HEK293 (cell line): ENCODE data around the gene TXLNA.

Experiments
- EGR2 ChIP-seq: fragments of 450-650 bp; formaldehyde crosslinking; IDR thresholded peaks from 2 replicates; pipeline ENCODE4 v1.5.1; 2016; ENCODE audit warnings: low read depth, missing biosample characterization, missing genetic modification characterization
- GLIS1 ChIP-seq: fragments of 450-650 bp; formaldehyde crosslinking; IDR thresholded peaks from 2 replicates; pipeline ENCODE4 v1.5.1; 2016; ENCODE audit warnings: missing biosample characterization, missing genetic modification characterization
- KLF16 ChIP-seq: fragments of 450-650 bp; formaldehyde crosslinking; IDR thresholded peaks from 2 replicates; pipeline ENCODE4 v1.5.1; 2017; ENCODE audit warnings: missing biosample characterization, missing genetic modification characterization
- KLF17 ChIP-seq: fragments of 450-650 bp; formaldehyde crosslinking; IDR thresholded peaks from 2 replicates; pipeline ENCODE4 v1.5.1; 2016; ENCODE audit warnings: missing biosample characterization, missing genetic modification characterization
- PRDM10 ChIP-seq: fragments of 450-650 bp; formaldehyde crosslinking; IDR thresholded peaks from 2 replicates; pipeline ENCODE4 v1.5.1; 2016; ENCODE audit warnings: missing biosample characterization, missing genetic modification characterization
- SP3 ChIP-seq: fragments of 450-650 bp; formaldehyde crosslinking; IDR thresholded peaks from 2 replicates; pipeline ENCODE4 v1.5.1; 2016; ENCODE audit warnings: missing biosample characterization, missing genetic modification characterization
- TRIM28 ChIP-seq: IDR thresholded peaks from 2 replicates; pipeline ENCODE4 v1.6.1; 2011; ENCODE audit warnings: low read length, control low read depth, borderline replicate concordance
- WT1 ChIP-seq: fragments of 450-650 bp; formaldehyde crosslinking; IDR thresholded peaks from 2 replicates; pipeline ENCODE4 v1.5.1; 2016; ENCODE audit warnings: missing biosample characterization, missing genetic modification characterization
- YY1 ChIP-seq: fragments of 450-650 bp; formaldehyde crosslinking; IDR thresholded peaks from 2 replicates; pipeline ENCODE4 v1.5.1; 2018; ENCODE audit warnings: missing biosample characterization, missing genetic modification characterization
- ZBTB11 ChIP-seq: fragments of 450-650 bp; formaldehyde crosslinking; conservative IDR thresholded peaks from 2 replicates; pipeline ENCODE4 v1.5.1; 2016; ENCODE audit warnings: low read depth, missing biosample characterization, missing genetic modification characterization
- ZBTB21 ChIP-seq: fragments of 450-650 bp; formaldehyde crosslinking; IDR thresholded peaks from 2 replicates; pipeline ENCODE4 v1.5.1; 2017; ENCODE audit warnings: missing biosample characterization, missing genetic modification characterization
- ZBTB49 ChIP-seq: fragments of 450-650 bp; formaldehyde crosslinking; IDR thresholded peaks from 2 replicates; pipeline ENCODE4 v1.5.1; 2016; ENCODE audit warnings: missing biosample characterization, missing genetic modification characterization, low read depth
- ZNF221 ChIP-seq: fragments of 450-650 bp; formaldehyde crosslinking; IDR thresholded peaks from 2 replicates; pipeline ENCODE4 v1.5.1; 2017; ENCODE audit warnings: missing biosample characterization, missing genetic modification characterization, borderline replicate concordance
- ZNF223 ChIP-seq: fragments of 450-650 bp; formaldehyde crosslinking; IDR thresholded peaks from 2 replicates; pipeline ENCODE4 v1.5.1; 2016; ENCODE audit warnings: missing biosample characterization, missing genetic modification characterization
- ZNF24 ChIP-seq: fragments of 450-650 bp; formaldehyde crosslinking; IDR thresholded peaks from 2 replicates; pipeline ENCODE4 v1.5.1; 2016; ENCODE audit warnings: missing biosample characterization, missing genetic modification characterization
- ZNF280C ChIP-seq: fragments of 450-650 bp; formaldehyde crosslinking; IDR thresholded peaks from 2 replicates; pipeline ENCODE4 v1.5.1; 2016; ENCODE audit warnings: missing biosample characterization, missing genetic modification characterization
- ZNF335 ChIP-seq: fragments of 450-650 bp; formaldehyde crosslinking; conservative IDR thresholded peaks from 2 replicates; pipeline ENCODE4 v1.5.1; 2016; ENCODE audit warnings: missing biosample characterization, missing genetic modification characterization
- ZNF350 ChIP-seq: fragments of 450-650 bp; formaldehyde crosslinking; IDR thresholded peaks from 2 replicates; pipeline ENCODE4 v1.5.0; 2017; ENCODE audit warnings: missing biosample characterization, mild to moderate bottlenecking, missing genetic modification characterization
- ZNF354C ChIP-seq: fragments of 450-650 bp; formaldehyde crosslinking; IDR thresholded peaks from 2 replicates; pipeline ENCODE4 v1.5.1; 2016; ENCODE audit warnings: missing biosample characterization, missing genetic modification characterization, low read depth, borderline replicate concordance
- ZNF692 ChIP-seq: fragments of 450-650 bp; formaldehyde crosslinking; IDR thresholded peaks from 2 replicates; pipeline ENCODE4 v1.5.1; 2016; ENCODE audit warnings: missing biosample characterization, missing genetic modification characterization
- ZNF76 ChIP-seq: fragments of 450-650 bp; formaldehyde crosslinking; IDR thresholded peaks from 2 replicates; pipeline ENCODE4; 2016; ENCODE audit warnings: low read depth, missing biosample characterization, missing genetic modification characterization, borderline replicate concordance
- ZNF768 ChIP-seq: fragments of 450-650 bp; formaldehyde crosslinking; IDR thresholded peaks from 2 replicates; pipeline ENCODE4 v1.5.1; 2018; ENCODE audit warnings: missing biosample characterization, mild to moderate bottlenecking, missing genetic modification characterization
- TF ChIP-seq, protein P1 (sequence below): fragments of 450-650 bp; formaldehyde crosslinking; IDR thresholded peaks from 2 replicates; pipeline ENCODE4 v1.5.1; 2016; ENCODE audit warnings: missing biosample characterization, missing genetic modification characterization

Gene TXLNA

GRCh38 chr1:32221980-32222755 is 42.7 kb downstream of the TXLNA start, which contains the start of the genes EIF3I and TMEM234 (continued):
- 0 out of 2 replicates have a peak, but pooled peaks have one; percentile 37 for TF ChIP-seq ZNF692 (tag by site-specific recombination)
- TF ChIP-seq ZNF335 (tag by site-specific recombination), result peak; percentile 80
- 0 out of 2 replicates have a peak, but pooled peaks have one; percentile 40 for TF ChIP-seq KLF16 (tag by site-specific recombination)
- no peak for TF ChIP-seq WT1 (tag by site-specific recombination)
- TF ChIP-seq GLIS1, result peak; percentile 68
- TF ChIP-seq ZBTB21, result peak; percentile 90
- TF ChIP-seq, protein P1, sequence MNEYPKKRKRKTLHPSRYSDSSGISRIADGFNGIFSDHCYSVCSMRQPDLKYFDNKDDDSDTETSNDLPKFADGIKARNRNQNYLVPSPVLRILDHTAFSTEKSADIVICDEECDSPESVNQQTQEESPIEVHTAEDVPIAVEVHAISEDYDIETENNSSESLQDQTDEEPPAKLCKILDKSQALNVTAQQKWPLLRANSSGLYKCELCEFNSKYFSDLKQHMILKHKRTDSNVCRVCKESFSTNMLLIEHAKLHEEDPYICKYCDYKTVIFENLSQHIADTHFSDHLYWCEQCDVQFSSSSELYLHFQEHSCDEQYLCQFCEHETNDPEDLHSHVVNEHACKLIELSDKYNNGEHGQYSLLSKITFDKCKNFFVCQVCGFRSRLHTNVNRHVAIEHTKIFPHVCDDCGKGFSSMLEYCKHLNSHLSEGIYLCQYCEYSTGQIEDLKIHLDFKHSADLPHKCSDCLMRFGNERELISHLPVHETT (tag by site-specific recombination), result peak; percentile 24
- peak; percentile 81 for TF ChIP-seq EGR2 (tag by site-specific recombination)
- no peak for TF ChIP-seq ZNF350
- TF ChIP-seq ZNF223 (tag by site-specific recombination), result no peak
- no peak for TF ChIP-seq ZBTB49 (tag by site-specific recombination)
- peak; percentile 90 for TF ChIP-seq SP3 (tag by site-specific recombination)
- TF ChIP-seq ZNF76 (tag by site-specific recombination), result peak; percentile 66; the same call in 1 of the 2 replicates
- peak; percentile 45; the same call in 1 of the 2 replicates for TF ChIP-seq PRDM10 (tag by site-specific recombination)
- TF ChIP-seq YY1 (tag by site-specific recombination), result no peak
- TF ChIP-seq ZNF768 (tag by site-specific recombination), result no peak
- TF ChIP-seq ZNF221 (tag by site-specific recombination), result no peak
- no peak for TF ChIP-seq ZNF354C
- no peak for TF ChIP-seq ZNF280C (tag by site-specific recombination)
- peak; percentile 89 for TF ChIP-seq ZBTB11
- TF ChIP-seq KLF17 (tag by site-specific recombination), result peak; percentile 13; the same call in 1 of the 2 replicates
- TF ChIP-seq ZNF24, result no peak
- no peak for TF ChIP-seq TRIM28
